Measurements from ENCODE around the gene SMARCA2.
A peak's percentile ranks its signal among the peaks of the same experiment; 100 is the strongest.

Gene SMARCA2

DNA sequence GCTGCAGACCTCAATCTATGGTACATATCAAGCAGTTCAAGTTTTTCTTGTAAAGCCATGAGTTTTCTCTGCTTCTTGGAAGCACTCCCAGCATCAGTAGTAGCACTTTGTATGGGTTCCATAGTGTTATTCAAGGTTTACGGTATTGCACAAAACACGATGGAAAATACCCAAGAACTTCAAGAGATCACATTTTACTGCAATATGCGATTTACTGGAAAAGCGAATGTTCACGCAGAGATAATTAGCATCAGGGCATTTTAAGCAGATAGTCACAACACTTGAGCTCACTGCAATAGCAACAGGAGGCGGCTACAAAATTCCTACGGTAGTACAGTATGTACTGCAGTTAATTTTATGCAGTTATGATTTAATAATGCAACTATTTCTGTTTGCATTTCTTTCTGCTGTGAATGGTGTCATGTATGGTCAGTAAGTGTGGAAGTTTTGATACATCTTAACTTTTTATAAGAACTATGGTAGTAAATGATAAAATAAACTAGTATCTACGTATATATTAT lies 200.8 kb downstream of the SMARCA2 start:
- DNase-seq (ENCODE audit: low read depth) = no peak

DNA sequence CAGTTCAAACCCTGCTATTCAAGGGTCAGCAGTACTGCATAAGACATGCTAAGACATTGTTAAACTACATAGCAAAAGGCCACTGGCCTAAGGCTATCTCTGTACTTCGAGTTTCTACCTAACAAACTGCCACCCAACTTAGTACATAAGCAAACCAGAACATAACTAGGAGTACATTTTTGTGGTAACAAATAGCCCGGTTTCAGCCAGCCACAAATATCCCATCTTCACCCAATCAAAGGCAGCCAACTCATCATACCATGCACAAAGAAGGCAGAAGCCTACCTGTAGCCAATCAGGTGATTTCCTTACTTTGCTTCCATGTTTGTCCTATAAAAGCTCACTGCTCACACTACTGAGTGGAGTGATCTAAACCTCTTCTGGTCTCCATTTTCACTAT lies 201.4 kb downstream of the SMARCA2 start:
- no peak for DNase-seq (ENCODE audit: low read depth)

DNA sequence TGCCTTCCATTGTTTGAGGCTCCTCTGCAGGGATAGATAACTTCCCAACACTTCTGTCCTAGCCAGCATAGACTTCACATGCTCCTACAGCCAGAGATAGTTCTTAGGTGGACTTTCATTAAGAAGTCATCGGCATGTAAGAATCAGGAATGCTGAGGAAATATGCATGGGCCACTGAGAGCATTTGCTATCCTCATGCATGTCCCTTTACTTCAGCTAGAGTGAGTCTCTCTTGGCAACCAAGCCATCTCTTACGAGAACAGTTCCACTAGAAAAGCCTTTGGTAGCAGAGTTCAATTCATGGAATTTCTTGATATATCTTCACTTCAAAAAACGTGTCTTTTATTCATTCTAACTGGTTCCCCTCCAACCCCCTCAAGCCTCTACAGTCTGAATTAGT lies 202.4 kb downstream of the SMARCA2 start:
- DNase-seq (ENCODE audit: low read depth) = no peak

DNA sequence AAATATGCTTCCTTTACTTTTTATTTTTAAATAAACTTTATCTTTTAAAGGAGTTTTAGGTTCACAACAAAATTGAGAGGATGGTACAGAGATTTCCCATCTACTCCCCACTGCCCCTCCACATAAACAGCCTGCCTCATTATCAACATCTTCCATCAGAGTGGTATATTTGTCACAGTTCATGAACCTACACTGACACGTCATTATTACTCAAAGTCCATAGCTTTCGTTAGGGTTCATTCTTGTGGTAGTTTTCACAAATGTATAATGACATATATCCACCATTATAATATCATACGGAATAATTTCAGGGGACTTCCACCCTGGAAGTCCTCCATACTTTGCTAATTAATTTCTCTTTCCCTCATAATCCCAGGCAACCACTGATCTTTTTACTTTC lies 204.9 kb downstream of the SMARCA2 start:
- no peak for DNase-seq (ENCODE audit: low read depth)

DNA sequence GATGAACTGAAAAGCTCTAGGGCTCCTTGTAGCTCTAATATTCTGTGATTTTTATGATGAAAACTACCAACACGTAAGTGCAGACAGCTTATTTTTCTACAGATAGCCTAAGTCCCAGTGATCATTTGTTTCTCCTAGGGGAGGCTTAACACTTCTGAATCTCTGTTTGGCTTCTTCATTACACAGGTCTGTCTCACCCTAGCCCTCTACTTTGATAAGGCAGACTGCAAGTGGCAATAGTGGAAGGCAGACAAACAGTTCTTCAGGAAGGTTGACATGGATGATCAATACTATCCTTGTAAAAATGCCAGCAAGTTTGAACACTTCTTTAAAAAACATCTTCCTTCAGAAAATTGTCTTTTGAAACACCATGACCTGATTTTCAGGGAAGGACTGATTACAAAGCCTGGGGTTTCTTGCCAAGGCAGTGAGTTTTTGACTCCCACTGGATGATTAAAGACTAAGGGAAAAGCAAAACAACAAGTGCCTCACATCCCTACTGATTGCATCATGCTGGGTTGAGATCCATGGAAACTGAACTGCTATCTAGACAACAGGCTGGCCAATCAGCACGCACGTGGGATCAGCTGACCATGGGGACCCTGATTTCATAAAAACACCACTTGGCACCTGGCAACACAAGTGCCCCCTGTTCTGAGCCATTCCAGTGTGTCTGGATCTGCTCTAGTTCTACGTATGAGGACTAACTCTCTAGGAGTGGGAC lies 212.2 kb downstream of the SMARCA2 start:
- no peak for DNase-seq (ENCODE audit: low read depth)

DNA sequence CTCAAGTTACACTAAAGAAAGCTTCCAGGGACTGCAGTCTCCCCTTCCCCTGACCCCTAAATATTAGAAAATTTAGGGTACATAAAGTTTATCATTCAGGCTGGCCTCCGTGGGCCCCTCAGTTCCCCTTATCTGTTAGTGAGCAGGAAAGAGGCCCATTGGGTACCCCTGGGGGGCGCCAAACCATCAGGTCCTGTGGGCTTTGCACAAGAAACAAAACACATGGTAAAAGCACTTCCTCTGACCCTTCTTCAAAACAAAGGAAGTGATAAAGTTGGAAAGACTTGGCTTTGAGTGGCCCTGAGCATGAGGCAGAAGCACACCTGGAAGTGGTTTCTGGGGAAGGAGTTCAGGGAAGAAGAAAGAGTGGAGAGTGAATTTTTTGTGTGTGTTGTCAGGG lies 213.0 kb downstream of the SMARCA2 start:
- DNase-seq (ENCODE audit: low read depth) = no peak

DNA sequence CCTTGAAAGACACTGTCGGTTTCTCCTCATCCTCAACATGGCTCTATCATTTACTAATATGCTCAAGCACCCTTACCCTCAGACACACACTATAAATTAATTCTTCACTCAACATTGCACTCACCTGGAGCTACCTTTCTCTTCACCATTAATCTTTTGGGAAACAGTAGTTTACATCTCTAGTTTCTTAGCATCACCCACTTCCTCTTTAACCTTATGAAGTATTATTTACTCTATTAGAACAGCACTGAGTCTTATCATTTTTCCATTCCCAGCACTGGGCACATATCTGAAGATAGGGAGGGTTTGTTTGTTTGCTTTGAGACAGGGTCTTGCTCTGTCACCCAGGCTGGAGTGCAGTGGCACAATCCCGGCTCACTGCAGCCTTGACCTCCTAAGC lies 213.5 kb downstream of the SMARCA2 start:
- no peak for DNase-seq (ENCODE audit: low read depth)

DNA sequence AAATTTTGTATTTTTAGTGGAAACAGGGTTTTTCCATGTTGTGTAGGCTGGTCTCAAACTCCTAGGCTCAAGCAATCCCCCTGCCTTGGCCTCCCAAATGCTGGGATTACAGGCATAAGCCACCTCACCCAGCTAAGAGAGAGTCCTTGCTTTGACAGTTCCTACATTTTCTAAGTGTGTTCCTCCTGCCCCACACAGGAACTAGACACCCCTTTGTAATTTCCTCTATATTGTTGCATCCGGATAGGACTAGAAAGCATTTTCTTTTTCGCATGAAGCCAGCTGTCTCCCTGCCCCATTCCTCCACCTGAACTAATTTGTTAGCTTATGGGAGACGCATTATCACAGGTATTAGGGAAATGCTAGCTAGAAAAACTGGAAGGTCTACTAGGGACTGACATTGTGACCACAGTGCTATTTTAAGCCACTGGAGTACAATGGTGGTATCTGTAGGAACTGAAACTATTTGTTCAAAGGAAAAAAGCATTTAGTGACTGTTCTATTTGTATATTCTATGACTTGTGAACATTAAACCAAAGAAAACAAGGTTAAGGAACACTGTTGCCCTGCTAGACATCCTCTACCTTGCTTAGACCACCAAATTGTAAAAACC lies 214.1 kb downstream of the SMARCA2 start:
- DNase-seq (ENCODE audit: low read depth) = no peak

DNA sequence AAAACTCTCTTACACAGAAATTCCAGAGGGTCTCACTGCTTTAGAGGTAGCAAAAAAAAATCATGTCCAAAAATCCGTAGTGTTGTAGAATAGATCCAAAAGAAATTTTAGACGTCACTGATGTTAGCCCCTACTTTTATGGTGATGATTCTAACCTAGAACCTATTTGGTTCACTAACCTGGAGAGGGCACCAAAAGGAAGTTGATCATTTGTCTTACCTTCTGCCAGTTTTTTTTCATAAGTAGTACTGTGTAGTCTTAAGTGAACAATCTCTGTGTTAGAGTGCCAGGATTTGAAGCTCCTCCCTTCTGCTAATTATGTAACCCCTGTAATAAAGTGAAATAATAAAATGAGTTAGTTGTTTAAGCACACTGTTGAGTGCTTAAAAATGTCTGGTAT lies 215.2 kb downstream of the SMARCA2 start:
- no peak for DNase-seq (ENCODE audit: low read depth)

DNA sequence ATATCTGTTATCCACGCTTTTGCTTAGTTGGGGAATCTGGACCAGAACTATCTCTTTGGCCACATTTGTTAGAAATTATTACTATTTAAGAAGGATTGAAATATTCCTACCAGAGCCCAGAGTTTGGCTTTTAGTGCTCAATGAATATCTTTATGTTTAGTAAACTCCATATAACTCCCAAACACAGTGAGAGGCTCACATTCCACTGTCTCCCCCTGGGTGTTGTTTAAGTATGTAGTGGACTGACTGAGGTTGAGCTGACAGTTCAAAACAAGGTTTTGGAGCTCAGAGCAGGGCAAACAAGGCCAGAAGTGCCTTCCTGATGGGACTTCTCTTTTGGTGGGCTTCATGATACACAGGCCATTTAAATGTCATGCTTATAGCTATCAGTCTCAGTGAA lies 216.0 kb downstream of the SMARCA2 start:
- DNase-seq (ENCODE audit: low read depth) = no peak

DNA sequence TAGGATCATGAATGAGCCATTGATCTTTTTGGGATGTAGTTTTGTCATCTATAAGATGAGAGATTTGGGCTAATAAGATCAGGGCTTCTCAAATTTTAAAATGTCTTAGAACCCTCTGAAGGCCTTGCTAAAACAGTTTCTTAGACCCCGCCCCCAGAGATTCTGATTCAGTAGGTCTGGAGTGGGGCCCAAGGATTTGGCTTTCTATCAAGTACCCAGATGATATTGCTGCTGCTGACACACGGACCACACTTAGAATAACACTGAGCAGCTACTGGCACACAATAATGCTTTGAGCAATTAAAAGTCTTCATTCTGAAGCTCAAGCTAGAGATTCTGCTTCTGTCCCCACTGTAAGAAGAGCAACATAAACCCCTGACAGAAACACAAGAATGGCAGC lies 216.7 kb downstream of the SMARCA2 start:
- DNase-seq (ENCODE audit: low read depth) = no peak

DNA sequence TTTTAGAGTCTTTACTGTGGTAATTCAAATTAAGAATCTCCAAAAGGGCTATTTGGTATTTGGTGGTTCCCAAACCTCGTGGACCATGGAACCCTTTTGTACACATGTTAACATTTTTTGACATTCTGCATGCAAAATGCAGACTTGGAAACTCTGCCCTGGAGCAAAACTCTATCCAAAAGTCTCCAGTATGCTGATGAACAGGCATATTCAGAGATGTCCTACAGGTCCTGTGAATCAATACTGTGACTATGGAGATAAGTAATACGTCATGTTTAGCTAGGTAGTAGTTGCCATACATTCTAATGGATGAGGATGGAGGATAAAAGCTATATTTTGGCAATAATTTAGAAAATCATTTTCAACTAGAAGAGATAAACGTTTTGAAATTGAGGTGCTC lies 218.1 kb downstream of the SMARCA2 start:
- DNase-seq (ENCODE audit: low read depth) = no peak

DNA sequence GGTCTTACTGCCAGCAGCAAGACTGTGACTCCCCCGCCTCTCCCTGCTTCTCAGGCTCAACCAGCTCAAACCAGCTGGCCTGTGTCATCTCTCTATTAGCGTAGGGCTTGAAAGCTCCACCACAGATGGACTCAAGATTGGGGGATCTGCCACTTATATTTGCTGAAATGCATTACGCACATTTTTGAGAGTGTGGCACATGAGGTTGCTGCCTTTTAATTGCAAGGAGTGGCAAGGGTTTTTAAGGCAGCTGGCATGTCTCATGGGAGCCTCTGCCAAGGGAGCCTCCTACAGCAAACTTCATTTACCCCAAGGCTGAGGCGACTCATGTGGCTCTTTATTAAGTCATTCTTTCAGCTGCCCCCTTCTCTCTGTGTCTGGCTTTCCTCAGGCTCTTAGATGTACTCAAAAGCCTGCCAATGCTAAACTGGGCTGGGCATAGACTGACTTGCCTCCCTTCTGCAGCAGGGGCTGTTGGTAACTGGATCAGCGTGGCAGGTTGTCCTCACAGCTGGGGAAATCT lies 219.3 kb downstream of the SMARCA2 start:
- no peak for DNase-seq (ENCODE audit: low read depth)

DNA sequence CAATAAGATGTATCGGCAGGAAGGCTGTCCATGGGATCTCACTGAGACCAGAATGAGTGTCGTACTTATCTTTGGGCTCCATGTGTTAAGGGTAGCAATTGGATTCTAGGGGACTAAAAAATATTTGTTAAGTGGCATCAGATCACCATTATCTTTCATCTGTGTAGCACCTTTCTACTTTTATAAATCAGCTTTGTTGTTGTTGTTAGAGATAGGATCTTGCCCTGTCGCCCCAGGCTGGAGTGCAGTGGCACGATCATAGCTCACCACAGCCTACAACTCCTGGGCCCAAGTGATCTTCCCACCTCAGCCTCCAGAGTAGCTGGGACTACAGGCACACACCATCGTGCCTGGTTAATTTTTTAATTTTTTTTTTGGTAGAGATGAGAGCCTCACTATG lies 220.5 kb downstream of the SMARCA2 start:
- no peak for DNase-seq (ENCODE audit: low read depth)

DNA sequence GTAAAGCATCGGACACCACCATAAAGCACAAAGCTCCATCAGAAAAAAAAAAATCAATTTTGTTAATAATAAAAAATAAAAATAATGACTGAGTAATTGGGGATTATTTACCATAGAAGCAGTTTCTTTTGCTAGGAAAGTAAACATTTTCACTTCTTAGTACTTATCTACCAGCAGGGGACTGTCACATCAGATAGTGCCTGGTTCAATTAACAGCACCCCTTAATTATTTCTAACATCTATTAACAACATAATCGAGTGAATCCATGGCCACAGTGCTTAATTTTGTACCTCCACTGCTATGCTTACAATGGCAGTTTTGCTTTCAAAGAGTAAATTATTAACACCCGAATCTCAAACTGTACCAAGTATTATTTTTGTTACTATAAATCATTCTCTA lies 221.7 kb downstream of the SMARCA2 start:
- DNase-seq (ENCODE audit: low read depth) = no peak

DNA sequence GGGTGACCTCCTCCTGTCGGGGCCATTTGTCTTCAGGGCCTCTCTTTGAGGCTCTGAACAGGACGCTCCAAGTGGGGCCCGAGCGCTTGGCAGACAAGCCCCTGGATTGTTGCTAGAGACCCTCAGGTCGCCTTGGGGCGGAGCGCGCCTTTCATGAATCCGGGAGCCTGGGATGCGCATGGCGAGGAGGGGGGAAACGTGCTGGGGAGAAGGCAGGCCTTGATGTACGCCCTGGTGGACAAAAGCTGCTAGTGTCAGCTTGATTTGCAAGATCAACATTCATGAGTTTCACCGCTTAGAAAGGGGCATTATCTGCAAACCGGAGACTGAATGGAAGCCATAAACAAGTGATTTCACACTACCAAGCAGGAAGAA lies 226.3 kb downstream of the SMARCA2 start:
- DNase-seq (ENCODE audit: low read depth) = no peak

DNA sequence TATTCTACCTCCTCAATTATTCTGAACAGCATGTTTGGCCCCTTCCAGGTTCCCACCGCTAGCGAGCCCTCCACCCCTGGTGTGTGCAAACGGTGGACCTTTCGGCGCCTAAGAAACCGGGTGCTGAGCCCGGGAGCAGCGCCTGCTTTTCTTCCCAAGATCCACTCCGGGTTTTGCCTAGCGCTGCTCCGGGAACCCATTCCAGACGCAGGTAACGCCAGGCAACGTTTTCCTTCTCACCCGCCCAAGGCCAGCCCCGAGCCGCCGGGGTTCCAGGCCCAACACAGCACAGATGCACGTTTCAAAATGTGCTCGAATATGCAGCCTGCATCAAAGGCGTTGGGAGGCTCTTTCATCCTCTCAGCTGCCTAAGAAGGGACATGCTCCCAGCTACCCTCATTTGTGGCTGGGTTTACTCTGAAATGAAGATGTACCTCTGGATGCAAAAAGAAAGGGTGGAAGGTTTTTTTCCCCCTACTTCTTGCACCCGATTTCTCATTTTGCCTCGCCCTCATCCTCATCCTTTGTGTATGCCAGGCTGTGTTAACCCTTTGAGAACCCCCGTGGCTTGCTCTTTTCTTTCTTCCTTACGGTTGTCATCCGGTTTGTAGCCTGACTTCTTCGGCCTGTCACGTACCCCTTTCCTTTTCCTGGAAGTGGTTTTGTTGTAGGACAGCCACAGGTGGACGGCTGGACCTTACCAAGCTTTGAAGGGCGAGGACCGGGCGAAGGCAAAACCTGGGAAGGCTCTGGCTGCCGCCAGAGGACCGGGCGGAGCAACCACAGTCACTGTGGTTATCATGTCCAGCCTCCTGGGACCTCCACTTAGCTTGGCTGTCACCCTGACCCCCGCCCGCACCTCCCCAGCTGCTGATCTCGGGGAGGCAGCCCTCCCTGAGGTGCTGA lies 226.9 kb downstream of the SMARCA2 start:
- peak; percentile 1 for DNase-seq (ENCODE audit: low read depth)

DNA sequence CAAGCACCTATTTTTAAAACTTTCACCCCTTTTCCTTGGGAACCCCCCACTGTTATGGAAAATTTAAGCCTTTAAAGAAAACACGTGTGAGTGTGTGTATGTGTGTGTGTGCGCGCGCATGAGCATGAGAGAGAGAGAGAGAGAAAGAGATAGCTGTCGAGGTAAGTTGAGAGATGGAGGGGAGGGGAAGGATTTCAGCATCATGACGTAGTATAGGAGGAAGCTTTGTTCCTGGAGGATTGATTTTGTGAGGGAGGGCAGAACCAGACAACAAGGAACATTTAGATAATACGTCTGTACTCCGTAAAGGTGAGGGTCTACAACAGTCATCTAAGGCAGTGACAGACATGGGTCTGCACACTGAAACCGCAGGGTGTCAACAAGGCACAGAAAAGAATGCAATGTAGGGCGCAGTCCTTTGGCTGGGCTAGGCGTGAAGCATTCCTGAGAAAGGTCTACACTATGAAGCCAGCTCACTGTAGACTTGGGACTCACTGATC lies 227.7 kb downstream of the SMARCA2 start:
- no peak for DNase-seq (ENCODE audit: low read depth)

Data from stimulated activated CD8-positive, alpha-beta memory T cell treated with anti-CD3 and anti-CD28 coated beads, Interleukin-12 subunit alpha, Interleukin-12 subunit beta, amount 100 ng/mL, for 4 hours (primary cell).